ENCODE results near the gene RFPL2.
"Not testable (repeated sequence)": the region's sequence is repeated elsewhere in the genome, so short reads cannot be mapped to it uniquely, and the experiment has no call there.

RFPL2 gene

DNA sequence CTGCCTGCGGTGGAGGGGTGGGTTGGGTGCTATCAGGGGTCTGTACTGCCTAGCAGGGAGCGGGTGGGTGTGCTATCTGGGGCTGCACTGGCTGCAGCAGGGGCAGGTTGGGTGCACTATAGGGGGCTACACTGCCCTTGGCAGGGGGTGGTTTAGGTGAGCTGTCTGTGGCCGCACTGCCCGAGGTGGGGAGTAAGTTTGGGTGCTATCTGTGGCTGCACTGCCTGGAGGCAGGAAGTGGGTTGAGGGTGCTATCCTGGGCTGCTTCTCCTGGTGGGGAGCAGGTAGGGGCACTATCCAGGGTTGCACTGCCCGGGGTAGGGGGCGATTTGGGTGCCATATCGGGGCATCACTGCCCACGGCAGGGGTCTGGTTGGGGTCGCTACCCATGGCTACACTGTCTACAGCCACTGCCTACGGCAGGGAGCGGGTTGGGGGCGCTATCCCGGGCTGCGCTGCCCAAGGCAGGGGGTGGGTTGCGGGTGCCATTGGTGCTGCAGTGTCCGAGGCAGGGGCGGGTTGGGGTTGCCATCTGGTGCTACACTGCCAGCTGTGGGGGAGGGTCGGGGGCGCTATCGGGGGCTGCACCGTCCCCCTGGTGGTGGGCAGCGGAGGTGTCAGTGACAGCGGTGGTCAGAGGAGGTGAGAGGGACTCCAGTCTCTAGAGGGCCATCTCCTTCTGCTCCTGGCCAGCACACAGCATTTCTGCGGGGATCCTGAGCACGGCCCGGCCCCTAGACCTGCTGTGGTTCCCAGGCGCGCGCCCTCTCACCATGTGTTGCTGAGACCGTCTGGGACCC, 1.3 kb upstream of the RFPL2 start:
- DNase-seq = no peak

DNA sequence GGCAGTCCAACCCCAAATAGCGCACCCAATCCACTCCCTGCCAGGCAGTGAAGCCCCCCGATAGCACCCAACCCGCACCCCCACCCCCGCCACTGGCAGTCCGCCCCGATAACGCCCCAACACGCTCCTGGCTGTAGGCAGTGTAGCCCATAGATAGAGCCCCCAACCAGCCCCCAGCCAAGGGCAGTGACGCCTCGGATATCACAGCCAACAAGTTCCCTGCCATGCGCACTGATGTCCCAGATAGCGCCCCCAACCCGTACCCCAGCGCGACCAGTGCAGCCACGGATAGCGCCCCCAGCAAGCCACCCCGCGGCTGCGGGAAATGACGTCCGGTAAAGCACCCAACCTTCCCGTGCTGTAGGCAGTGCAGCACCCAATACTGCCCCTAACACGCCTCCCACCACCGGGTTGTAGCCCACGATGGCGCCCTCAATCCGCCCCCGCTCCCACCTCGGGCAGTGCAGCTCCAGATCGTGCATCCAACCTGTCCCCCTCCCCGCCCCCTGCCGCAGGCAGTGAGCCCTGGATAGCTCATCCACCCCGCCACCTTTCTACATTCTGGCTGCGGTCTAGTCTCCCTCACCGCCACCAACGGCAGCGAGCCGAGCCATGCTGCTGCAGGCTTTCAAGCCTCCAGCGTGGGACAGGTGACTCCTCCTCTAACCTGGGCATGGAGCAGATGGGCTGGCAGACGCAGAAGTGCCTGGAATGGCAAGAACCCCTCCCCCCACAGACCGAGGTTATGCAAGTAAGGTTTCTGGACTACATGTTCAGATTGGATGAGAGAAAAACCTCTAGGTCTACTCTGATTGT, 625 bp downstream of the RFPL2 start:
- peak; percentile 4 for DNase-seq

DNA sequence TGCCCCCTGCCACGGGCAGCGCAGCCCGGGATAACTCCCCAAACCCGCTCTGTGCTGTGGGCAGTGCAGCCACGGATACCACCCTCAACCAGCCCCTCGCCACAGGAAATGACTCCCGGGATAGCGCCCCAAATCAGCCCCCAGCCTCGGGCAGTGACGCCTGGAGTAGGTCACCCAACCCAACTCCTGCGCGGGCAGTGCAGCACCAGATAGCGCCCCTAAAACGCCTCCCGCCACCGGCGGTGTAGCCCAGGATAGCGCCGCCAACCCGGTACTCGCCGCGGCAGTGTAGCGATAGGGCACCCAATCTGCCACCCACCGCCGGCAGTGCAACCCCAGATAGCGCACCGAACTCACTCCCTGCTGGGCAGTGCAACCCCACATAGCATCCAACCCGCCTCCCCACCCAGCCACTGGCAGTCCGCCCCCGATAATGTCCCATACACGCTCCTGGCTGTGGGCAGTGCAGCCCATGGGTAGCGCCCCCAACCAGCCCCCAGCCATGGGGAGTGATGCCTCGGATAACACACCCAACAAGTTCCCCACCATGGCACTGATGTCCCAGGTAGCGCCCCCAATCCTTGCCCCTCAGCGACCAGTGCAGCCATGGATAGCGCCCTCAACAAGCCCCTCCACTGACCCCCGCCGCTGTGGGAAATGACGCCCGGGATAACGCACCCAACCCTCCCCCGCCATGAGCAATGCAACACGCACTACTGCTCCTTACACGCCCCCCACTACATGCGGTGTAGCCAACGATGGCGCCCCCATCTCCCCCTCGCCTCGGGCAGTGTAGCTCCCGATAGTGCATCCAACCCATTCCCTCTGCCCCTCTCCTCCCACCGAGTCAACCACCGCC, 1.5 kb downstream of the RFPL2 start:
- DNase-seq = no peak

DNA sequence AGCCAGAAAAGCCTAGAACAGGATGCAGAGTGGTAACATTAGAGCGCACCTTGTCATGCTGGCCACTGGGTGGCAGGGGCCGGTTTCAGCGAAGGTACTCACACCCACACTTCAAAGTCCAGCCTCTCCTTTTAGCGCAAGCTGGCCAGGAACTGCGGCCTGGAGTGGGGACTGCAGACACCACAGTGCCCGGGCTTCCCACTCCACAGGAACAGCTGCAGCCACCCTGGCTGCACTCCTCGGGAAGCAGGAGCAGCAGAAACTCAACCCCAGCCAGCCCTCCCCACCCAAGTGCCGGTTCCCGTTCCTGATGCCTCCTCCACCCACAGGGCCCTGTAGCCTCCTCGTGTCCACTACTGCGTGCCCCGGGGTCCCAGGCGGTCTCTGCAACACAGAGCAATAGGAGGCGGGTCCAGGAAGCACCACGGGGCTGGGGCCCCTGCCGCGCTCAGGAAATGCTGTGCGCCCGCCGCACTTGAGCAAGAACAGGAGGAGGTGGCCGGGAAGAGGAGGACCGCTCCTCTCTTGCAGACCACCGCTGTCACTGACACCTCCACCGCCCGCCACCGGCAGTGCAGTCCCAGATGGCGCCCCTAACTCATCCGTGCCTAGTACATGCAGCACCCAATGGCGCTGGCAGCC, 2.2 kb downstream of the RFPL2 start:
- peak; percentile 6 for DNase-seq

DNA sequence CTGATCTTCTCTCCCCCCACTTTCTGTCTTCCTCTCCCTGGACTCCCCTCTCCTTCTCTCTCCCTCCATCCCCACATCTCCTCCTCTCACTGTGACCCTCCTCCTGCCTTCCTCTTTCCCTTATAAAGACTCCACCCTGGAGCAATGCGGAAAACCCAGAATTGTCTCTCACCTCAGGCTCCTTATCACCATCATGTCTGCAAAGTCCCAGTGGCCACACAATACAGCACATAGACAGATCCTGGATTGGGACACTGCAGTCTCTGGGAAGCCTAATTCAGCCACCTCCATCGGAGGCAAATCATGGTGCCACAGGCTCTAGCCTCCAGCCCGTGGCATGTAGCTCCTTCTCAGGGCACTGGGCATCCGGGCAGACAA, 2.7 kb downstream of the RFPL2 start:
- no peak for DNase-seq

DNA sequence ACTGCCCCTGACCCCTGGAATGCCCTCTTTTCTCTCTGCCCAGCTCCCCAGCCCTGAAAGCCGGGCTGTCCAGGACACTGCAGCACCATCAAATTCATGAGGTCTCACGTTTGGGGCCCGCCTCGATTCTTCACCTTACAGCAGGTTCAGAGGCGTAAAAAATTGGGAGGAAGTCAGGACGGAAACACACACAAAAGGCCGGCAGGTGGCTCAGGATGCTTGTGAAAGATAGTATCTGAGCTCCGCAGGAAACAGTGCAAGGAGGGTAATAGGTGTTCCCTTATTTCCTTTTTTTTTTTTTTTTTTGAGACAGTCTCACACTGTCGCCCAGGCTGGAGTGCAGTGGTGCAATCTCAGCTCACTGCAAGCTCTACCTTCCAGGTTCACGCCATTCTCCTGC, 4.1 kb downstream of the RFPL2 start:
- DNase-seq = no peak

DNA sequence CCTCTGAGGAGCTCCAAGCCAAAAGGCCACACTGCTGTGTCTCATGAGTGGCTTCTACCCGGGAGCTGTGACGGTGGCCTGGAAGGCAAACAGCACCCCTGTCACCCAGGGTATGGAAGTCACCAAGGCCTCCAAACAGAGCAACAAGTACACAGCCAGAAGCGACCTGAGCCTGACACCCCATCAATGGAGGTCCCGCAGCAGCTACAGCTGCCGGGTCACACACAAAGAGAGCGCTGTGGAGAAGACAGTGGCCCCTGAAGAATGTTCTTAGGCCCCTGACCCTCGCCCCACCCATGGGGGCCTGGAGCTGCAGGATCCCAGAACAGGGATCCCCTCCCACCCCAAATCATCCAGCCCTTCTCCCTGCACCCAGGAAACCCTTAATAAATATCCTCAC, 4.9 kb downstream of the RFPL2 start:
- no peak for DNase-seq

DNA sequence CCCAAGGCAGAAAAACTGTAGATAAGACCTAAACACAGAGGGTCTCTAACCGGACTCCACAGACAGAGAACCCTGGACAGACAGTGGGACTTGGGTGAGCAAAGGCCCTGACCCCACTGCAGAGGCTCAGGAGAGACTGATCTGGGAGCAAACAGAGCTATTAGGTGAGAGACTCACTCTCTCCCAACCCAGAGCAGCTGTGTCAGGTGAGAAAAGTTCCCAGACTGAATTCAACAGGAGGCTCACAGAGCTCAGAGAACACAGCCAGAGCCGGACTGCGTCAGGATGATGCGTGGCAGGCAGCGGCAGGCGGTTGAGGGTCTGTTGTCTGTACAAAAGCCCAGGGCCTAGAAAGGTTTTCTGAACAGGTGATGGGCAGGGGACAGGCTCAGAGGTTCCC, 5.5 kb downstream of the RFPL2 start:
- no peak for DNase-seq

DNA sequence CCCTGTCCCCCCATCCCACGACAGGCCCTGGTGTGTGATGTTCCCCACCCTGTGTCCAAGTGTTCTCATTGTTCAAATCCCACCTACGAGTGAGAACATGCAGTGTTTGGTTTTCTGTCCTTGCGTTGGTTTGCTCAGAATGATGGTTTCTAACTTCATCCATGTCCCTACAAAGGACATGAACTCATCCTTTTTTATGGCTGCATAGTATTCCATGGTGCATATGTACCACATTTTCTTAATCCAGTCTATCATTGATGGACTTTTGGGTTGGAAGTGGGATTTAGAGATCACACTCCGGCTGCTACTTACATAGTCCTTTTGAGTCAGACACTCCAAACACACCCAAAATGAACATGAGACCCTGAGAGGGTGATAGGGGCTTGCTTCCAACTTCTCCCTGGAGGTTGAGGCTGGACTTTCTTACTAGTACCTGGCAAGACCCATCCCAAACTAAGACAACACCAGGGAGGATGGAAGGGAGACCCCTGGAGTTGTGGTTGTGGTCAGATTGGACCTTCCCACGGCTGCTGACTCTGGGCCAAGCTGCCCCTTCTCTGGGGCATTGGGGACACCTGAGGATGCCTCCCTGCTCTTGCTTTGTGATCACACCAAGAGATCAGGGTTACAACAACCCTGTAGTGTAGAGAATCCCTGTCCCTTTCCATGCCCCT, 7.2 kb downstream of the RFPL2 start:
- DNase-seq = not testable (repeated sequence)

DNA sequence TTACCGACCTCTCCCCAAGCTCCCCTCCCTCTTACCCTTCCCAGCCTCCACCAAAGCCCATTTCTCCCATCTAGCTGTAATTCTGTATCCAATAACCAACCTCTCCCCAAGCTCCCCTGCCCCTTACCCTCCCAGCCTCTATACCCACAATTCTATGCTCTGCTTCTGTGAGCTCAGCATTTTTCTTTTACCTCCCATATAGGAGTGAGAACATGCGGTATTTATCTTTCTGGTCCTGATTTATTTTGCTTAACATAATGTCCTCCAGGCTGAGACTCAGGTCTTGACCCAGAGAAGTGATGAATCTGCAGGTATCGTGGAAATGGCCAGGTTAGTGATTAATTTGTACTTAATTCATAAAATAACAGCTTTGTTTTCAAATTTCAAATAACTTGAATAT, 9.0 kb downstream of the RFPL2 start:
- not testable (repeated sequence) for DNase-seq

DNA sequence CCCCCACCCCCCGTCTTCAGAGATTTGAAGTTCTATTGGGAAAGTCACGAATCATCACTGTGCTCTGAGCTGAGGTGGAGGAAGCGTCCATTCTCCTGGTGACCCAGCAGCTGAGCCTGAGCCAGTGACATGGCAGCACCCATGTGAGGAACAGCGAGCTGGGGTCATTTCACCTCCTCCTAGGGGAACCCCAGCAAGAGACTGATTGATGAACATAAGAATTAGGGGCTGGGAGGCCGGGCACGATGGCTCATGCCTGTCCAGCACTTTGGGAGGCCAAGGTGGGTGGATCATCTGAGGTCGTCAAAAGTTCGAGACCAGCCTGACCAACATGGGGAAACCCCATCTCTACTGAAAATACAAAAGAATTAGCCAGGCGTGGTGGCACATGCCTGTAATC, 11.5 kb downstream of the RFPL2 start:
- DNase-seq = not testable (repeated sequence)

DNA sequence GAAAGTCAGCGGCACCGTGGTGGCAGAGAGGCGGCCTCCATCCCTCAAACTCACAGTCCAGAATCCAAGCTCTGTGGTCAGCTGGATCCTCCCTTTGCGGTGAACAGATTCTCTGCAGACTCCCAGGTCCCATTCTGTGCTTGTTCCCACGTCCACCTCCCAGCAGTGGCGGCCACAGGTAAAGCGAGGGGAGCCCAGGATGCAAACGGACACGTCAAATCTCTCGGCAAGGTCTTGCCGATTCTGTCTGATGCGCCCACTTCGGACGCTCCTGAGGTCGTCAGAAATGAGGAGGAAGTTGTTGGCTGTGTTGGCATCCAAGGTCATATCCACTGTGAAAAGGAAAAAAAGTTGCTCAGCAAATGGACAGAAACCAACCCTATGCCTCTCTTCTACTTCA, 13.9 kb downstream of the RFPL2 start:
- DNase-seq = not testable (repeated sequence)

DNA sequence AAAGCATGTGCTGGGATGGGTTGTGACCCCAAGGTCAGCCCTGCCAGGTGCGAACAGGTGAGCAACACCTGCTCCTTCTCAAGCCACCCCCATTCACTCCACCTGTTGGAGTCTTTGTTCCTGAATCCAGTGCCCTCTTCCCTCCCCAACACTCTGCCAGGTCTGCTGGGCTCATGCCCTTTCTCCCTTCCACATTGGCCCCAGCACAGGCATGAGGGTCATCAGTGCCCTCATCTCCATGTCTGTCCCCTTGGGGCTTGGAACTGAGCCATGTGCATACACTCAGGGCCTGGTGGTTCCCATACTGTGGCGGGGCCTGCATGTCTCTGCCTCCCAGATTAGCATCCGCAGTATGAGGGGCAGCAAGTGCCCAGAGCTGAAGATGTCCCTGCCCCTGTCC, 19.1 kb downstream of the RFPL2 start:
- no peak for DNase-seq

DNA sequence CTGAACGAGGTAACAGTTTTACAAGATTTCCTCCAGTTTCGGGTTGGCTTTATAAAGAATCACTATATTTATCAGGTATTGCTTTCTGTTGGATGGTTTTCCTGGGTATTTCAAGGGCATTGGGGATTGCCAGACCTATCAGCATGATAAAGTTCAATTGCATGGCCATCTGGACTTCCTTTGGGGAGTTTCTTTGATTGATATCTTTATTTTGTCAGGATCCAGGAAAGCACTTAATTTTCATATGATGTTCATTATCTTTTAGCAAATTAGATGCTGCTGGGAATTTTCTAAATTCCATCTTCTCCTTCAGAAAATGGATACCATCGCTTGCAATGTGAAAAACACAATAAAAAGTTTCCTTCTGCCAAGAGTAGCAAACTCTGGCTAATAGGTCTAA, 21.2 kb downstream of the RFPL2 start:
- DNase-seq = no peak

DNA sequence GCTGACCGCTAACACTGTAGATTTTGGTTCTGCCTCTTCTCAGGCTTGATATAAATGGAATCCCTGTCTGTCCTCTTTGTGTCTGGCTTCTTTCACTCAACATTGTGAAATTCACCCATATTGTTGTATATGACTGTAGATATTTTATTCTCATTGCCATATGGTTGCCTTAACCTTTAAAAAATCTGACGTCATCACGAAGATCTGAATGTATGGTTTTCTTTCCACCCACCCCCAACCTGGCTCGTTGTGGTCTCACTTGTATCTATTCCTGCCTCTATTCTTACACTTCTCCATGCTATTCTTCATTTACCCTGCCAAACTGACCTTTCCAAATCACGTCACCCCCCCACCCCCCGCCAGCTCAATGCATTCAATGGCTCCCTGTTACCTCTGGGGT, 23.8 kb downstream of the RFPL2 start:
- DNase-seq = no peak

DNA sequence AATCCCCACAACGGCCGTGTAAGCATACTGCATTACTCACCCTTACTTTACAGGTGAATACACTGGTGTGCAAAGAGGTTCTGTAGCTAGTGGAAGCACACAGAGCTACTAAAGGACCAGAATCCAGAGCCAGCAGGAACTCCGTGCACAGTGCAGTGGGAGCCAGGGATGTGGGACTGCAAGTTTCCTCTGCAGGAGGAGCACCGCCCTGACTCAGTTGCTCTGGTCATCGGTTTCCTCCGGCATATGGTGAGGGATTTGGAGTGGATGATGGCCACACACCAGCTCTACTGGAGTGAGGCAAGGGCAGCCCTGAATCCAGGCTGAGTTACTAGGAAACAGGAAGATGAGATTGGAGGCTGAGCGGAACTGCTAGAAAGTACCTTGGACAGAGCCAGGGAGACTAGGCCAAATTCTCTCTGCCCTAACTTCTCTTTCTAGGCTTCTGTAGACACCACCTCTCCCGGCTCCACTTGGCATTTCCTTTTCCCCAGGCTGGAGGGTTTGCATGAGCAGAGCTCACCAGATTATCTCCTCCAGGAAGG, 27.6 kb downstream of the RFPL2 start:
- no peak for DNase-seq

DNA sequence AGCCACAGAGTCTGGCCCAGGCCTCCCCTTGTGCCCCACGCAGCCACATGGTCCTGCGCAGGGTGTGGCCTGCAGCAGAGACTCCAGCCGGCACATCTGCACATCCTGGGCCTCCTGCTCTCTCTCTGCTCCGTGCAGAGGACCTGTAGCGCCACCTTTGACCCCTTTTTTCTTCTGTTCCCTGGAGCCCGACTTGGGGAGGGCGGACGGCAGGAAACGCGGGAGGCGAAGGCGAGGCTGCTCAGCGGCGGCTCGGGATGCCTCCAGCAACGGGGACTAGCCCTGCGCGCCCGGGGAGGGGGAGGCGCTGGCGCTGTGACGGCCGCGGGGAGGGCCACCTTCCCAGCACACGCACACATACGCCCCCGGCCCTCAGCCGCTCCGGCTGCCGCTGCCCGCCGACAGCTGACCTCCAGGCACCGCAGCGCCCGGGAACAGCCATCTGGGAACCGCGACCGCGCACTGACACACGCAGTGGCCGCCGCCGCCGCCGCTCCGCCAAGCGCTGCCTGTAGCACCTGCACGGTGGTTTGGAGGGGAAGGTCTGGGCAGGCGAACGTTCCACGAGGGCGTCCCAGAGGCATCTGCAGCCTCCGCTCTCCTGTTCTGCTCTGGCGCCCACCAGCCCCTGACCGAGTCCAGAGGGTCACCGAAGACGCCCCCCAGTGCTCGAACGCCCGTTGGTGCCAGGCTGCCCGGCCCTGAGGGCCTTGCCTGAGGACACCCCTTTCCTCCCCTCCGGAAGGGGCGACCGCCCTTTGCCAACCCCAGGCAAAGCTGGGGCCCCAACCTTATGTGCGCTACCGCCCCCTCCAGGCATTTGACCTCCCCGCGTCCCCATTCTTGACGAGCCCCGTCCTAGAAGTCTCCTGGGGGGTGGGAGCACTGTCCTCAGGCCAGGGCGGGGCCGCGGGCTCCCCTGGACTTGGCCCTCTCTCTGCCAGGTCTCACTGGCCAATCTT, 28.9 kb downstream of the RFPL2 start:
- DNase-seq = no peak

DNA sequence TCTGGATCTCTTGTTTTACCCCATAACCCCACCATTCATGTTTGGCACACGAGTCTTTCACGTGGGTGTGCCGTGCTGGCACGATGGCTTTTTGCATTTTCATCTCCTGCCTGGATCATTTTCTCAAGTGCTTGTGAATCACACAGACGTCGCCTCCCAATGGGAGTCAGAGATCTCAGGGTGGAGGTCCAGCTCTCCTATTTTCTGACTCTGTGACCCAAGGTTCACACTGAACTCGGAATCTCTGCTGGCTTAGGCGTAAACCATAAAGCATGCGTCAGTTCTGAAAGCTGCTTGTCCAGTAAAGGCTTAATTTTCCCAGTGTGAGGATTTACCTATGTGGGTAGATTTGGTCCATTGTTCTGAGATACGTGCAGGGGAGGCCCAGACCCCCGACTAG, 29.8 kb downstream of the RFPL2 start:
- no peak for DNase-seq

DNA sequence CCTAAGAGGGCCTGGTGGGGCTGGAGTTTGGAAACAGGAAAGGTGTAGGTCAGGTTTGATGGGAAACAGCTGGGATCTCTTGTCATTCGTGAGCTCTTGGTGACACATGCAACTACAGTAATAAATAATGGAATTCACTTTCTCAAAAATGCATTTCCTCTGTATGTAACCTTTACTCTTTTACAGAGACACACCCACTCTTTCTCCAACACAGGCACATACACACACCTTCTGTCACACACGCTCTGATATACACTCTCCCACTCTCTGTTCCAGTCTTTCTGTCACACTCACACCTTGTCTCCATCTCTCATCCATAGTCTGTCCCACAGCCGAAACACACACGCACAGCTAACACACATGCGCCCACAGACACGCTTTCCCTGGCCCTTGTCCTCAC, 39.2 kb downstream of the RFPL2 start:
- DNase-seq = no peak

DNA sequence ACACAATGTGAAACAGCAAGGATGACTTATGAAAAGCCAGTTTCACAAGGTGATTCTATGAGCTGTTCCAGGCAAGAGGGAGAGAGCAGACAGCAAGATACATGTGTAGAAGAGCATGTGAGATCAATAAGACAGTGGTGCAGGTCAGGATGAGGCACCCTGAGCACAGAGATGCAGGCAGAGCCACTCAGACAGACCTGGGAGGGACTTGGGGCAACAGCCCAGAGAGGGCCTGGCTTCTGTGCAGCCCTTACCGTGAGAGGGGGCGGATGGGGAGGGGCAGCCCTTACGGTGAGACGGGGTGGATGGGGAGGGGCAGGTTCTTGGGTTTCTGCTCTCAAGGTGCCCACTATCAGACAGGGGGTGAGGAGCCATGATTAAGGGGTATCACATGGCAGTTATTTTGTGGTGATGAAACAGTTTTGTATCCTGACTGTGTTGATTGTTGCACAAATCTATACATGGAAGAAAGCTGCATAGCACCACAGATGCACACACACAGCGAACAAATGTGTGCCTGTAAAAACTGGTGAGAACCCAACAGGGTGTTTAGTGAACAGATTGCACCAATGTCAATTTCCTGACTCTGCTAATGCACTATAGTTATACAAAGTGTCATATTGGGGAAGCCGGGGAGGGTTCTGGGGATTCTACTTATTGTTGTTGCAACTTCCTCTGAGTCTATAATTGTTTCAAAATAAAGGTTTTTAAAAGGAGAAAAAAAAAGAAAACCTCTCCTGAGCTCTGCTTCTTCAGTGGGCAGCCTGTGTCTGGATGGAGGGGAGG, 40.6 kb downstream of the RFPL2 start:
- no peak for DNase-seq

Measured in NCI-H774 (cell line).